HepG2 (cell line): ENCODE results near the gene RNF4. TPM values are rescaled to one million over a fixed set of nuclear protein-coding genes. Genes with fewer than 3 reads are reported as not detected.

Experiments used
- ARID2 ChIP-seq: sonication (generic); formaldehyde crosslinking; IDR thresholded peaks from 2 replicates; pipeline ENCODE4 v1.8.1; 2022; ENCODE audit warnings: mild to moderate bottlenecking, missing genetic modification reagents, borderline replicate concordance
- ATF4 ChIP-seq, 2 experiments: fragments of 450-650 bp in 1 of 2; sonication (generic) in 1 of 2; formaldehyde crosslinking; IDR thresholded peaks; 2 replicates each; pipeline versions ENCODE4 v1.5.0 to v1.8.0; 2020 to 2022; ENCODE audit warnings: mild to moderate bottlenecking in 1 of 2, missing genetic modification reagents in 1 of 2
- ATRX ChIP-seq: sonication (generic); formaldehyde crosslinking; IDR thresholded peaks from 2 replicates; pipeline ENCODE4 v1.4.0; 2020; ENCODE audit warnings: missing genetic modification reagents, borderline replicate concordance
- BRD4 ChIP-seq: sonication (generic); formaldehyde crosslinking; IDR thresholded peaks from 2 replicates; pipeline ENCODE4 v1.4.0; 2020; ENCODE audit warnings: missing genetic modification reagents
- E2F5 ChIP-seq: sonication (generic); formaldehyde crosslinking; conservative IDR thresholded peaks from 2 replicates; pipeline ENCODE4 v1.4.0; 2020; ENCODE audit warnings: missing genetic modification reagents
- PATZ1 ChIP-seq: sonication (generic); formaldehyde crosslinking; IDR thresholded peaks from 2 replicates; pipeline ENCODE4 v1.4.0; 2020; ENCODE audit warnings: missing genetic modification reagents
- RXRB ChIP-seq: IDR thresholded peaks from 2 replicates; pipeline ENCODE4 v1.6.1; 2016; ENCODE audit warnings: borderline replicate concordance, missing genetic modification reagents, missing compliant biosample characterization
- SP2 ChIP-seq: sonication (generic); formaldehyde crosslinking; IDR thresholded peaks from 2 replicates; pipeline ENCODE4 v1.5.1; 2020; ENCODE audit warnings: mild to moderate bottlenecking, missing genetic modification reagents
- THAP9 ChIP-seq: sonication (generic); formaldehyde crosslinking; IDR thresholded peaks from 2 replicates; pipeline ENCODE4; 2020; ENCODE audit warnings: missing genetic modification reagents, mild to moderate bottlenecking, borderline replicate concordance
- WIZ ChIP-seq: sonication (generic); formaldehyde crosslinking; IDR thresholded peaks from 2 replicates; pipeline ENCODE4 v1.5.1; 2020; ENCODE audit warnings: mild to moderate bottlenecking, missing genetic modification reagents
- ZBTB46 ChIP-seq: sonication (generic); formaldehyde crosslinking; IDR thresholded peaks from 2 replicates; pipeline ENCODE4 v1.4.0; 2020; ENCODE audit warnings: mild to moderate bottlenecking, missing genetic modification reagents, borderline replicate concordance
- ZNF460 ChIP-seq: sonication (generic); formaldehyde crosslinking; IDR thresholded peaks from 2 replicates; pipeline ENCODE4 v1.5.1; 2020; ENCODE audit warnings: missing genetic modification reagents, mild to moderate bottlenecking, borderline replicate concordance
- ZNF558 ChIP-seq: sonication (generic); formaldehyde crosslinking; IDR thresholded peaks from 2 replicates; pipeline ENCODE4 v1.9.0; 2022; ENCODE audit warnings: mild to moderate bottlenecking, missing genetic modification reagents, borderline replicate concordance
- ZNF564 ChIP-seq: sonication (generic); formaldehyde crosslinking; IDR thresholded peaks from 2 replicates; pipeline ENCODE4 v1.8.1; 2023; ENCODE audit warnings: mild to moderate bottlenecking, missing genetic modification reagents
- ZNF567 ChIP-seq: sonication (generic); formaldehyde crosslinking; IDR thresholded peaks from 2 replicates; pipeline ENCODE4 v1.8.1; 2023; ENCODE audit warnings: mild to moderate bottlenecking, missing genetic modification reagents, borderline replicate concordance
- ZNF652 ChIP-seq: IDR thresholded peaks from 2 replicates; pipeline ENCODE4 v1.6.1; 2016; ENCODE audit warnings: low read depth, borderline replicate concordance
- ZNF800 ChIP-seq: sonication (generic); formaldehyde crosslinking; IDR thresholded peaks from 2 replicates; pipeline ENCODE4 v1.4.0; 2020; ENCODE audit warnings: missing genetic modification reagents
- polyA plus RNA-seq, 8 experiments: library from polyadenylated mRNA; depleted of rRNA in 3 of 8; stranded (reverse) in 7 of 8; unstranded in 1 of 8; fragments of >200 nt; fragmentation: Illumina TruSeq in 4 of 8; extraction: Trizol in 4 of 8; gene quantifications; 2 replicates each; pipeline versions ENCODE4 v1.2.1 to v1.2.3, GENCODE V29; 2011 to 2016; ENCODE audit warnings: low read depth in 4 of 8, missing spikeins in 1 of 8, mixed read lengths in 1 of 8; ENCODE audit not compliant: insufficient read depth in 1 of 8
- total RNA-seq, 5 experiments: library from RNA; depleted of rRNA; stranded (reverse); fragments of >200 nt; fragmentation: Illumina TruSeq; extraction: Trizol; gene quantifications; 2 replicates each; pipeline ENCODE4 v1.2.3, GENCODE V29; 2016; ENCODE audit warnings: low read depth in 1 of 5

RNF4 gene
- total and polyA plus RNA-seq, 2 of the 13 experiments (the other 11 are each of a cell fraction or from before 2014, with no cell fraction given) = 38.1 to 45.1 TPM

GRCh38 chr4:2468456-2469191 lies at the start of gene RNF4 (continued):
- TF ChIP-seq ATF4 (CRISPR knock-in tag; IDR thresholded peaks at IDR 0.05) (no peak), ARID2 (CRISPR knock-in tag) (peak; percentile 59; the same call in 1 of the 2 replicates), WIZ (CRISPR knock-in tag) (no peak), E2F5 (CRISPR knock-in tag) (peak; percentile 42; the same call in 1 of the 2 replicates), THAP9 (CRISPR knock-in tag) (peak; percentile 33; the same call in 1 of the 2 replicates), ZNF567 (no peak), PATZ1 (CRISPR knock-in tag) (no peak), RXRB (CRISPR knock-in tag) (0 out of 2 replicates have a peak, but pooled peaks have one; percentile 7), ZNF564 (CRISPR knock-in tag) (no peak; the same call in 1 of the 2 replicates), ZBTB46 (CRISPR knock-in tag) (no peak), ZNF558 (CRISPR knock-in tag) (no peak; the same call in 1 of the 2 replicates), ZNF800 (CRISPR knock-in tag) (peak; percentile 56; the same call in 1 of the 2 replicates), BRD4 (CRISPR knock-in tag) (no peak; the same call in 1 of the 2 replicates), ZNF460 (no peak), ATRX (CRISPR knock-in tag) (no peak), SP2 (CRISPR knock-in tag) (peak; percentile 91), ZNF652 (CRISPR knock-in tag) (no peak)
